MM.1S (cell line): Measurements from ENCODE around the gene GPHN.

Source experiments
- DNase-seq: peaks from one replicate; pipeline ENCODE4 v3.0.0-alpha.2; 2015
- H2AFZ ChIP-seq: fragments of 300-600 bp; sonication (generic); 2 replicates; pipeline ENCODE4 v1.6.0; 2016; ENCODE audit warnings: antibody characterized with exemption, low read length
- H3F3A ChIP-seq: fragments of 300-600 bp; sonication (generic); 2 replicates; pipeline ENCODE4 v1.6.1; 2016; ENCODE audit warnings: mild to moderate bottlenecking, antibody characterized with exemption, low read length, moderate library complexity, mixed read lengths; ENCODE audit not compliant: insufficient read depth
- H3K27ac ChIP-seq: fragments of 300-600 bp; sonication (generic); 2 replicates; pipeline ENCODE4 v1.5.1; 2016; ENCODE audit warnings: mild to moderate bottlenecking, low read length
- H3K27me3 ChIP-seq: fragments of 300-600 bp; sonication (generic); replicated peaks from 2 replicates; pipeline ENCODE4 v1.6.0; 2016; ENCODE audit warnings: low read length; ENCODE audit not compliant: insufficient read depth
- H3K36me3 ChIP-seq: fragments of 300-600 bp; sonication (generic); replicated peaks from 2 replicates; pipeline ENCODE4 v1.6.1; 2016; ENCODE audit warnings: mild to moderate bottlenecking, low read length, mixed read lengths; ENCODE audit not compliant: insufficient read depth
- H3K4me1 ChIP-seq: fragments of 300-600 bp; sonication (generic); 2 replicates; pipeline ENCODE4 v1.6.1; 2016; ENCODE audit warnings: low read length, mixed read lengths
- H3K4me2 ChIP-seq: fragments of 300-600 bp; sonication (generic); 2 replicates; pipeline ENCODE4 v1.6.0; 2016; ENCODE audit warnings: low read depth, low read length
- H3K4me3 ChIP-seq: fragments of 300-600 bp; sonication (generic); 2 replicates; pipeline ENCODE4 v1.5.1; 2016; ENCODE audit warnings: low read length, mixed read lengths
- H3K79me2 ChIP-seq: fragments of 300-600 bp; sonication (generic); 2 replicates; pipeline ENCODE4 v1.6.1; 2016; ENCODE audit warnings: mixed run types, low read length, mixed read lengths
- H3K9ac ChIP-seq: fragments of 300-600 bp; sonication (generic); 2 replicates; pipeline ENCODE4 v1.6.1; 2016; ENCODE audit warnings: low read length, mixed read lengths
- H3K9me2 ChIP-seq: fragments of 300-600 bp; sonication (generic); replicated peaks from 2 replicates; pipeline ENCODE4 v1.6.1; 2016; ENCODE audit warnings: mild to moderate bottlenecking, low read length, mixed read lengths; ENCODE audit not compliant: insufficient read depth
- H3K9me3 ChIP-seq: fragments of 300-600 bp; sonication (generic); replicated peaks from 2 replicates; pipeline ENCODE4 v1.6.1; 2016; ENCODE audit warnings: mild to moderate bottlenecking, low read length, mixed read lengths; ENCODE audit not compliant: insufficient read depth
- H4K20me1 ChIP-seq: fragments of 300-600 bp; sonication (generic); 2 replicates; pipeline ENCODE4 v1.6.1; 2016; ENCODE audit warnings: mild to moderate bottlenecking, low read length, moderate library complexity, mixed read lengths; ENCODE audit not compliant: insufficient read depth
- CTCF ChIP-seq: fragments of 300-600 bp; sonication (generic); IDR thresholded peaks from 2 replicates; pipeline ENCODE4 v1.5.1; 2016; ENCODE audit warnings: antibody characterized with exemption, low read length, mixed read lengths
- EZH2 ChIP-seq: fragments of 300-600 bp; sonication (generic); optimal IDR thresholded peaks from 2 replicates; pipeline ENCODE3; 2017; ENCODE audit warnings: low read depth, mild to moderate bottlenecking, antibody characterized with exemption, low read length, mixed read lengths
- EZH2phosphoT487 ChIP-seq: fragments of 300-600 bp; sonication (generic); IDR thresholded peaks from 2 replicates; pipeline ENCODE4 v1.6.1; 2018; ENCODE audit warnings: antibody characterized with exemption, low read length

GPHN gene

GRCh38 chr14:67129768-67130167 lies 621.8 kb downstream of the GPHN start:
- H2AFZ ChIP-seq, result no peak overlapping the region
- H3F3A ChIP-seq, result no peaks in the 10 kb centered on the region
- H3K9me2 ChIP-seq, result no peaks in the 10 kb centered on the region
- no peaks in the 10 kb centered on the region for H4K20me1 ChIP-seq
- H3K79me2 ChIP-seq, result no peaks in the 10 kb centered on the region
- no peak overlapping the region for H3K9ac ChIP-seq
- H3K27ac ChIP-seq, result no peak overlapping the region
- DNase-seq, result no peak
- no peak overlapping the region for H3K4me3 ChIP-seq
- H3K4me1 ChIP-seq, result no peaks in the 10 kb centered on the region
- no peaks in the 10 kb centered on the region for H3K36me3 ChIP-seq
- no peak for TF ChIP-seq CTCF
- TF ChIP-seq EZH2, result no peak
- no peak for TF ChIP-seq EZH2phosphoT487
- no peak overlapping the region for H3K4me2 ChIP-seq
- no peaks in the 10 kb centered on the region for H3K27me3 ChIP-seq
- H3K9me3 ChIP-seq, result no peaks in the 10 kb centered on the region

- H3K9me2 ChIP-seq, result no peaks in the 10 kb centered on the region
Observed at GRCh38 chr14:67131691-67132090, 623.7 kb downstream of the GPHN start.

GRCh38 chr14:67133144-67133543 lies 625.2 kb downstream of the GPHN start:
- Histone ChIP-seq H4K20me1 (no peaks in the 10 kb centered on the region), H2AFZ (no peak overlapping the region), H3K4me2 (no peak overlapping the region), H3K79me2 (no peaks in the 10 kb centered on the region), H3K9ac (no peak overlapping the region), H3K9me3 (no peaks in the 10 kb centered on the region), H3K27ac (no peak overlapping the region), H3K27me3 (no peaks in the 10 kb centered on the region), H3F3A (no peaks in the 10 kb centered on the region), H3K36me3 (no peaks in the 10 kb centered on the region), H3K9me2 (no peaks in the 10 kb centered on the region), H3K4me3 (no peak overlapping the region), H3K4me1 (no peaks in the 10 kb centered on the region)
- no peak for DNase-seq
- no peak for TF ChIP-seq CTCF
- no peak for TF ChIP-seq EZH2phosphoT487
- no peak for TF ChIP-seq EZH2

More at GRCh38 chr14:67131691-67132090, 623.7 kb downstream of the GPHN start:
- Histone ChIP-seq H3K4me1 (no peaks in the 10 kb centered on the region), H3K4me3 (no peak overlapping the region), H3K36me3 (no peaks in the 10 kb centered on the region), H3K9ac (no peak overlapping the region), H3K9me3 (no peaks in the 10 kb centered on the region), H3F3A (no peaks in the 10 kb centered on the region), H2AFZ (no peak overlapping the region), H3K4me2 (no peak overlapping the region), H3K27ac (no peak overlapping the region), H4K20me1 (no peaks in the 10 kb centered on the region), H3K79me2 (no peaks in the 10 kb centered on the region), H3K27me3 (no peaks in the 10 kb centered on the region)
- no peak for DNase-seq
- TF ChIP-seq EZH2, result no peak
- TF ChIP-seq CTCF, result no peak
- TF ChIP-seq EZH2phosphoT487, result no peak
